ENCODE results near the gene IQCN.

- TF ChIP-seq CTCF (optimal IDR thresholded peaks at IDR 0.05 in 1 of 3, IDR thresholded peaks at IDR 0.05 in 1 of 3, conservative IDR thresholded peaks at IDR 0.05 in 1 of 3; ENCODE audit: extremely low read depth in 1 of 3, insufficient read depth in 2 of 3, low read length in 3 of 3) (no peak), EZH2 (IDR thresholded peaks at IDR 0.05; ENCODE audit: low read length) (no peak)
These were observed 36.1 kb upstream of the IQCN start for GRCh38 chr19:18310118-18310909.
